H1 (cell line): Measurements from ENCODE around the gene MED17. TPM values are rescaled to one million over a fixed set of nuclear protein-coding genes. Genes with fewer than 3 reads are reported as not detected.

ENCODE experiments used
- BRCA1 ChIP-seq: IDR thresholded peaks from 2 replicates; pipeline ENCODE4 v1.6.1; 2012; ENCODE audit warnings: low read depth, low read length, improper control_type of control experiment
- CTBP2 ChIP-seq: IDR thresholded peaks from 2 replicates; pipeline ENCODE4 v1.7.0; 2011; ENCODE audit warnings: borderline replicate concordance, mild to moderate bottlenecking, moderate library complexity, mixed read lengths, low read length; ENCODE audit not compliant: insufficient read depth, insufficient read length
- NRF1 ChIP-seq: IDR thresholded peaks from 2 replicates; pipeline ENCODE4 v1.6.1; 2011; ENCODE audit warnings: mild to moderate bottlenecking, low read depth, low read length, improper control_type of control experiment
- POLR2AphosphoS5 ChIP-seq: IDR thresholded peaks from 2 replicates; pipeline ENCODE4 v1.6.1; 2011; ENCODE audit warnings: low read depth, low read length
- polyA plus RNA-seq, 7 experiments: library from polyadenylated mRNA; depleted of rRNA in 3 of 7; stranded (reverse) in 5 of 7; unstranded in 2 of 7; fragments of >200 nt in 5 of 7; fragments of 200-250 nt in 2 of 7; gene quantifications; 1 replicate in 5 of 7; 2 replicates in 1 of 7; 4 replicates in 1 of 7; pipeline versions ENCODE4 v1.2.1 to v1.2.3, GENCODE V29; 2011 to 2013; ENCODE audit warnings: missing spikeins in 2 of 7, mixed read lengths in 2 of 7
- total RNA-seq: library from RNA; stranded (reverse); fragmentation: NEBNext Ultra II Directional; extraction: Animal tissue kit (Norgen Biotek cat#: 25700); gene quantifications from 2 replicates; pipeline ENCODE4 v1.2.1, GENCODE V29; 2021

The MED17 gene
- total and polyA plus RNA-seq, 2 of the 8 experiments (the other 6 are each of a cell fraction or from before 2014, with no cell fraction given) = 8.8 to 33.7 TPM

DNA sequence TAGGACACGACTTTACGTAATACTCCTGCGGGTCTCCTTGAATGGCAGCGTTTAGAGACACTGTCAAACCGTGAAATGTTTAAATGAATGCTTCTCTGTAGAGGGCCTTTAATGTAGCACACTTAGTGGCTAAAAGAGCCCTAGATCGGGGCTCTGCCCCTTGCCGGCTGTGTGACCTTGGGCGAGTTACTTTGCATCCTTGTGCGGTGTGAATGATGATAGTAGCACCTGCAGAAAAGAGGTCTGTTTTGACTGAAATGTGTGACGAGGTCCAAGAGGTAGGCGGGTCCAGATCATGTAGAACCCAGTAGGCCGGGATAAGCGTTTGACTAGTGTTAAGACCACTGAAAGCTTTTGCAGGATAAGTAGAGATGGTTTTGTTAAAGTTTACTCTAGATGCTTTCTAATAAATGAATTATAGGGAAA is 866 bp downstream of the MED17 start (continued):
- TF ChIP-seq CTBP2 = no peak
- no peak for TF ChIP-seq BRCA1
- no peak for TF ChIP-seq POLR2AphosphoS5
- no peak for TF ChIP-seq NRF1
